CD4-positive, alpha-beta memory T cell (primary cell): Measurements from ENCODE around the gene PRR23B. TPM values are rescaled to one million over a fixed set of nuclear protein-coding genes. Genes with fewer than 3 reads are reported as not detected.
"Not testable (repeated sequence)": the region's sequence is repeated elsewhere in the genome, so short reads cannot be mapped to it uniquely, and the experiment has no call there.

ENCODE experiments used
- CTCF ChIA-PET: fragments of 350-600 bp; sonication (Branson Sonifier 250); formaldehyde crosslinking; loops from one replicate; lab custom pipeline; 2021; ENCODE audit warnings: inconsistent platforms; ENCODE audit not compliant: partially characterized antibody; lab: Charles Lee
- POLR2A ChIA-PET: fragments of 350-600 bp; sonication (Branson Sonifier 250); formaldehyde crosslinking; loops from one replicate; lab custom pipeline; 2021; ENCODE audit not compliant: partially characterized antibody; lab: Charles Lee
- DNase-seq, 5 donors: peaks; one replicate each; pipeline versions ENCODE4 v3.0.0 to v3.0.0-alpha.2; 2020 to 2022; ENCODE audit warnings: mixed read lengths in 1 of 5
- H3K27ac ChIP-seq: one replicate; pipeline ENCODE4 v1.7.0; 2013; ENCODE audit warnings: low read depth, low read length
- H3K27me3 ChIP-seq: 2 replicates; pipeline ENCODE4 v1.7.0; 2013; ENCODE audit warnings: mild to moderate bottlenecking, low read length, moderate library complexity; ENCODE audit not compliant: insufficient read depth
- H3K36me3 ChIP-seq: 2 replicates; pipeline ENCODE4 v1.7.0; 2013; ENCODE audit warnings: mild to moderate bottlenecking, low read length, moderate library complexity; ENCODE audit not compliant: insufficient read depth
- H3K4me1 ChIP-seq: 2 replicates; pipeline ENCODE4 v1.7.0; 2013; ENCODE audit warnings: mild to moderate bottlenecking, low read length, moderate library complexity; ENCODE audit not compliant: insufficient read depth
- H3K4me3 ChIP-seq, 2 donors: one replicate each; pipeline ENCODE4 v1.7.0; 2013; ENCODE audit warnings: low read length in 2 of 2, mild to moderate bottlenecking in 1 of 2
- H3K9me3 ChIP-seq, 2 donors: one replicate each; pipeline ENCODE4 v1.7.0; 2013; ENCODE audit warnings: low read length in 2 of 2, control low read depth in 1 of 2; ENCODE audit not compliant: control insufficient read depth in 1 of 2
- H3K27ac Mint-ChIP-seq, 7 donors: one replicate each; pipeline ENCODE4 v1.8.0; 2020 to 2021; ENCODE audit warnings: mixed read lengths in 7 of 7, mild to moderate bottlenecking in 6 of 7, inconsistent platforms in 3 of 7, moderate library complexity in 3 of 7
- H3K27me3 Mint-ChIP-seq, 2 donors: one replicate each; pipeline ENCODE4 v1.8.0; 2020 to 2021; ENCODE audit warnings: mixed read lengths in 2 of 2
- H3K36me3 Mint-ChIP-seq, 2 donors: one replicate each; pipeline ENCODE4 v1.8.0; 2020 to 2021; ENCODE audit warnings: mixed read lengths in 2 of 2, inconsistent platforms in 1 of 2, mild to moderate bottlenecking in 1 of 2
- H3K4me1 Mint-ChIP-seq, 4 donors: one replicate each; pipeline ENCODE4 v1.8.0; 2020 to 2021; ENCODE audit warnings: mixed read lengths in 4 of 4, mild to moderate bottlenecking in 1 of 4
- H3K4me3 Mint-ChIP-seq, 8 donors: one replicate each; pipeline ENCODE4 v1.8.0; 2020 to 2021; ENCODE audit warnings: mixed read lengths in 8 of 8, mild to moderate bottlenecking in 7 of 8, moderate library complexity in 6 of 8, inconsistent platforms in 3 of 8
- H3K9me3 Mint-ChIP-seq, 8 donors: one replicate each; pipeline ENCODE4 v1.8.0; 2020 to 2021; ENCODE audit warnings: mixed read lengths in 8 of 8, mild to moderate bottlenecking in 5 of 8, inconsistent platforms in 3 of 8, moderate library complexity in 1 of 8
- intact Hi-C: fragments of 100-400 bp; cut with micrococcal nuclease; formaldehyde crosslinking; loops from one replicate; pipeline ENCODE4 v1.15.1; 2023
- polyA plus RNA-seq, 2 donors: library from polyadenylated mRNA; unstranded; fragments of 300-500 nt; fragmentation: Illumina TruSeq; gene quantifications; one replicate each; pipeline ENCODE4 v1.2.3, GENCODE V29; 2021
- total RNA-seq, 2 experiments: library from RNA; stranded (reverse); gene quantifications; one replicate each; pipeline ENCODE4 v1.2.3, GENCODE V29; 2021

The PRR23B gene
- total and polyA plus RNA-seq, 4 experiments from 2014 or later: not detected

GRCh38 chr3:139032326-139033002 is 11.7 kb upstream of the PRR23B start:
- ChIA-PET CTCF (interaction anchor here (0.9 kb wide), 1 partner anchor 14 kb away, joined by 4 read pairs; no protein-coding TSS in a partner anchor), POLR2A (no interaction called here)
- no peak overlapping the region for H3K27ac ChIP-seq
- no peak overlapping the region for H3K4me3 Mint-ChIP-seq
- peaks cover 1 to 4% of the 10 kb centered on the region in 2 donors for H3K27me3 Mint-ChIP-seq
- no peak overlapping the region for H3K4me3 ChIP-seq
- H3K36me3 Mint-ChIP-seq: no peaks in the 10 kb centered on the region
- intact Hi-C loops: no loop called here
- H3K9me3 Mint-ChIP-seq: peaks cover 0 to 28% (median 17%) of the 10 kb centered on the region in 8 donors
- no peaks in the 10 kb centered on the region for H3K27me3 ChIP-seq
- no peaks in the 10 kb centered on the region for H3K4me1 Mint-ChIP-seq
- H3K4me1 ChIP-seq: no peaks in the 10 kb centered on the region
- H3K9me3 ChIP-seq: no peaks in the 10 kb centered on the region
- no peak overlapping the region for H3K27ac Mint-ChIP-seq
- no peak for DNase-seq
- no peaks in the 10 kb centered on the region for H3K36me3 ChIP-seq

- H3K36me3 ChIP-seq, H3K4me1 ChIP-seq, CTCF ChIA-PET, H3K4me1 Mint-ChIP-seq, H3K27me3 Mint-ChIP-seq, intact Hi-C loops, POLR2A ChIA-PET, H3K27ac ChIP-seq, DNase-seq, H3K27ac Mint-ChIP-seq, H3K4me3 ChIP-seq, H3K4me3 Mint-ChIP-seq, H3K27me3 ChIP-seq, H3K36me3 Mint-ChIP-seq, H3K9me3 ChIP-seq: not testable (repeated sequence)
- H3K9me3 Mint-ChIP-seq: peaks cover 0 to 28% (median 17%) of the 10 kb centered on the region in 8 donors
Measured at GRCh38 chr3:139030576-139030975, 9.8 kb upstream of the PRR23B start.

GRCh38 chr3:139024968-139025367 is 4.2 kb upstream of the PRR23B start:
- Histone ChIP-seq H3K27me3 (no peaks in the 10 kb centered on the region), H3K36me3 (no peaks in the 10 kb centered on the region), H3K27ac (no peak overlapping the region), H3K4me3 (no peak overlapping the region), H3K9me3 (no peaks in the 10 kb centered on the region), H3K4me1 (no peaks in the 10 kb centered on the region)
- peaks cover 0 to 18% (median 6%) of the 10 kb centered on the region in 8 donors for H3K9me3 Mint-ChIP-seq
- H3K4me1 Mint-ChIP-seq: no peaks in the 10 kb centered on the region
- no peak overlapping the region for H3K27ac Mint-ChIP-seq
- peaks cover 0 to under 1% of the 10 kb centered on the region in 2 donors for H3K27me3 Mint-ChIP-seq
- no peak for DNase-seq
- H3K36me3 Mint-ChIP-seq: no peaks in the 10 kb centered on the region
- intact Hi-C loops: no loop called here
- ChIA-PET CTCF (no interaction called here), POLR2A (no interaction called here)
- H3K4me3 Mint-ChIP-seq: no peak overlapping the region

GRCh38 chr3:139020036-139020867 is 474 bp downstream of the PRR23B start:
- Histone ChIP-seq H3K4me3 (no peak overlapping the region), H3K36me3 (no peaks in the 10 kb centered on the region), H3K27me3 (no peaks in the 10 kb centered on the region), H3K4me1 (no peaks in the 10 kb centered on the region), H3K27ac (no peak overlapping the region), H3K9me3 (no peaks in the 10 kb centered on the region)
- CTCF ChIA-PET: no interaction called here
- no peak for DNase-seq
- Mint-ChIP-seq H3K4me1 (no peaks in the 10 kb centered on the region), H3K36me3 (peaks cover 0 to 5% of the 10 kb centered on the region in 2 donors), H3K4me3 (no peak overlapping the region), H3K27ac (no peak overlapping the region), H3K27me3 (peaks cover 3 to 8% of the 10 kb centered on the region in 2 donors), H3K9me3 (peaks cover 0 to 19% (median 6%) of the 10 kb centered on the region in 8 donors)
- intact Hi-C loops: no loop called here
- POLR2A ChIA-PET: no interaction called here

GRCh38 chr3:139016430-139017048 is 4.2 kb downstream of the PRR23B start:
- H3K27me3 ChIP-seq: no peaks in the 10 kb centered on the region
- H3K4me1 ChIP-seq: no peaks in the 10 kb centered on the region
- Mint-ChIP-seq H3K27me3 (peaks cover 5 to 8% of the 10 kb centered on the region in 2 donors), H3K4me3 (no peak overlapping the region), H3K27ac (no peak overlapping the region), H3K4me1 (no peaks in the 10 kb centered on the region), H3K36me3 (peaks cover 0 to 5% of the 10 kb centered on the region in 2 donors), H3K9me3 (peaks cover 0 to 36% (median 14%) of the 10 kb centered on the region in 8 donors)
- intact Hi-C loops: no loop called here
- H3K9me3 ChIP-seq: no peaks in the 10 kb centered on the region
- ChIA-PET CTCF (interaction anchor here (0.9 kb wide), 1 partner anchor 36 kb away, joined by 3 read pairs; no protein-coding TSS in a partner anchor), POLR2A (no interaction called here)
- no peak for DNase-seq
- no peak overlapping the region for H3K4me3 ChIP-seq
- no peaks in the 10 kb centered on the region for H3K36me3 ChIP-seq
- H3K27ac ChIP-seq: no peak overlapping the region

- H3K27me3 ChIP-seq: no peaks in the 10 kb centered on the region
- peaks cover 2% of the 10 kb centered on the region in 2 donors for H3K27me3 Mint-ChIP-seq
- H3K4me3 Mint-ChIP-seq: no peak within 1 kb of the TSS
- CTCF ChIA-PET: no interaction called here
- H3K27ac Mint-ChIP-seq: no peak within 1 kb of the TSS
- POLR2A ChIA-PET: no interaction called here
- H3K4me3 ChIP-seq: no peak within 1 kb of the TSS
- no peak within 1 kb of the TSS for H3K27ac ChIP-seq
- H3K36me3 Mint-ChIP-seq: peaks cover 0 to 5% of the 10 kb centered on the region in 2 donors
- H3K9me3 ChIP-seq: no peaks in the 10 kb centered on the region
- no peaks in the 10 kb centered on the region for H3K4me1 Mint-ChIP-seq
- peaks cover 0 to 36% (median 14%) of the 10 kb centered on the region in 8 donors for H3K9me3 Mint-ChIP-seq
- no peak for DNase-seq
- no peaks in the 10 kb centered on the region for H3K4me1 ChIP-seq
- H3K36me3 ChIP-seq: no peaks in the 10 kb centered on the region
- intact Hi-C loops: no loop called here
Measured at GRCh38 chr3:139006051-139006716, 14.5 kb downstream of the PRR23B start, which contains the start of gene PRR23A. Gene PRR23A, minus strand, starts transcription at chr3:139006268. Its CDS starts 0 bp downstream, at chr3:139006268.
